Ascending aorta (tissue), 2 donors: ENCODE measurements around the gene ARL3. TPM values are rescaled to one million over a fixed set of nuclear protein-coding genes. Genes with fewer than 3 reads are reported as not detected.
A peak's percentile ranks its signal among the peaks of the same experiment; 100 is the strongest.

Source experiments
- DNase-seq, 2 donors: peaks; one replicate each; pipeline ENCODE4 v3.0.0-alpha.2; 2019; ENCODE audit warnings: low spot score in 2 of 2
- H3K27ac ChIP-seq, 2 donors: fragments of 200-600 bp; sonication (generic); one replicate each; pipeline ENCODE4 v1.5.1; 2016 to 2017; ENCODE audit warnings: mild to moderate bottlenecking in 1 of 2
- H3K27me3 ChIP-seq: fragments of 200-600 bp; sonication (generic); one replicate; pipeline ENCODE4 v1.5.1; 2017
- H3K36me3 ChIP-seq, 2 donors: fragments of 200-600 bp; sonication (generic); one replicate each; pipeline ENCODE4 v1.5.1; 2016
- H3K4me1 ChIP-seq, 2 donors: fragments of 200-600 bp; sonication (generic); one replicate each; pipeline ENCODE4 v1.5.1; 2016 to 2017; ENCODE audit warnings: mild to moderate bottlenecking in 1 of 2
- H3K4me3 ChIP-seq, 2 donors: fragments of 200-600 bp; sonication (generic); one replicate each; pipeline ENCODE4 v1.5.1; 2016 to 2017; ENCODE audit warnings: mild to moderate bottlenecking in 1 of 2
- H3K9me3 ChIP-seq, 2 donors: fragments of 200-600 bp; sonication (generic); one replicate each; pipeline ENCODE4 v1.5.1; 2016
- CTCF ChIP-seq, 3 experiments: fragments of 200-600 bp in 2 of 3; fragments of 450-650 bp in 1 of 3; sonication (generic) in 2 of 3; IDR thresholded peaks; one replicate each; pipeline ENCODE4 v1.5.1; 2016 to 2019; ENCODE audit warnings: antibody characterized with exemption in 3 of 3, mild to moderate bottlenecking in 1 of 3, moderate library complexity in 1 of 3
- intact Hi-C: fragments of 100-400 bp; cut with DNase I; formaldehyde crosslinking; loops from one replicate; pipeline ENCODE4 v1.15.1; 2023
- total RNA-seq: library from RNA; depleted of rRNA; stranded (reverse); fragments of >200 nt; gene quantifications from one replicate; pipeline ENCODE4 v1.1.0, GENCODE V29; 2016

ARL3 gene
- total RNA-seq, 1 donor from 2014 or later = 2.0 TPM

DNA sequence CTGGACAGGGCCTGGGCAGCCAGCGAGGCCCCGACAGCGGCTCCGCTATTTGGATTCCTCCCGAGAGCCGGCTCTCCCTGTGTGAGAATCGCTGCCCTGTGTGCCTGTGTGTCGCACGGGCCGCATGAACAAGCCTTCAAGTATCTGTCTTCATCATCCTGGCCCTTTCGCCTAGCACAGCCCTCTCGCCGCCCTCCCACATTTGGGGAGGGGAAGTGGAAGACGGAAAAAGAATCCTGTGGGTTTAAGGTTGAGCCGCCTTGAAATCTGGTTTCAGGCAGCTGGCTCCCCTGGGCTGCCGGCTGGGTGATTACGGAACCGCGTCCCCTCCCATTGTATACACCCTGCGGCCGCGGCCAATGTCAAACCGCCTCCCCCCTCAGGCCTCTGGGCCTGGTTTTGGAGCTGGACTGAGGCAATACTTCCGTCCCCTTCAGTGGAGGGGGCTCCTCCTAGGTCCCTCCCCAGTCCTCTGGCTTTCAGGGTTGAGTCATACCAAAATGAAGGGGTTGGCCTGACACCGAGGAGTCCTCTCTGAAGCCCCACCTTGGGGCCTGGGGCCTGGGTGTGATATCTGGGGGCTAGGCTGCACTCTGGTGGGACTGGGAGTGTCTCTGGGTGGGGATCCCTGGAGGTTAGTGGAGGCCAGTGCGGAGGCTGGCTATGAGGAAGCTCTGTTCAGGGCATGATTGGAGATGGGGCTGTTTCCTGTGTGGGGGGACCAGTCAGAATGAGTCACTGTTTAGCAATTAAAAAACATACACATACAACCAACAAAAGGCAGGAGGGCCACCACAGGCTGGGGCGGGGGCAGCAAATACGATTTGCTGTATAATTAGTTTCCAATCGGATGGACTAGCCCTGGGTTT, 68.2 kb downstream of the ARL3 start:
- peak overlapping the region; percentile 98 for H3K27ac ChIP-seq
- H3K36me3 ChIP-seq = peaks cover 4% of the 10 kb centered on the region in 2 donors
- TF ChIP-seq CTCF (IDR thresholded peaks at IDR 0.05) = no peak
- H3K4me3 ChIP-seq = peak overlapping the region; percentile 97
- DNase-seq = peak; percentile 84 to 96
- H3K4me1 ChIP-seq = peaks cover 28 to 47% of the 10 kb centered on the region in 2 donors
- H3K27me3 ChIP-seq = no peaks in the 10 kb centered on the region
- intact Hi-C loops = loop anchor here (2.0 to 10.0 kb wide), 5 partner anchors 23 to 1641 kb away; partner anchors contain the start of genes ARL3 and SFXN2
- H3K9me3 ChIP-seq = no peaks in the 10 kb centered on the region

GRCh38 chr10:102645388-102645740, 68.8 kb downstream of the ARL3 start:
- peak overlapping the region; percentile 97 for H3K4me3 ChIP-seq
- peaks cover 0 to under 1% of the 10 kb centered on the region in 2 donors for H3K36me3 ChIP-seq
- TF ChIP-seq CTCF (IDR thresholded peaks at IDR 0.05) = no peak
- peak; percentile 73 to 93 for DNase-seq
- H3K27me3 ChIP-seq = no peaks in the 10 kb centered on the region
- H3K9me3 ChIP-seq = no peaks in the 10 kb centered on the region
- H3K4me1 ChIP-seq = peaks cover 25 to 41% of the 10 kb centered on the region in 2 donors
- intact Hi-C loops = loop anchor here (2.0 to 10.0 kb wide), 3 partner anchors 43 to 1641 kb away; no protein-coding TSS in a partner anchor
- peak overlapping the region; percentile 98 for H3K27ac ChIP-seq

- TF ChIP-seq CTCF (IDR thresholded peaks at IDR 0.05) = peak; percentile 62 to 86 (median 83)
- Histone ChIP-seq H3K27me3 (no peaks in the 10 kb centered on the region), H3K4me1 (peaks cover 22 to 35% of the 10 kb centered on the region in 2 donors), H3K9me3 (no peaks in the 10 kb centered on the region), H3K4me3 (peak overlapping the region; percentile 97), H3K27ac (peak overlapping the region; percentile 98), H3K36me3 (no peaks in the 10 kb centered on the region)
- DNase-seq = peak in 1 of 2 donors; percentile 90
- intact Hi-C loops = loop anchor here (1.0 to 10.0 kb wide), 4 partner anchors 42 to 1640 kb away; partner anchors contain the start of gene ACTR1A
Measured at GRCh38 chr10:102644646-102645387, 69.4 kb downstream of the ARL3 start.

- DNase-seq = no peak
- intact Hi-C loops = loop anchor here (1.0 to 10.0 kb wide), 4 partner anchors 41 to 1639 kb away; partner anchors contain the start of gene ACTR1A
- H3K4me1 ChIP-seq = peaks cover 19 to 29% of the 10 kb centered on the region in 2 donors
- no peaks in the 10 kb centered on the region for H3K36me3 ChIP-seq
- TF ChIP-seq CTCF (IDR thresholded peaks at IDR 0.05) = no peak
- H3K27me3 ChIP-seq = no peaks in the 10 kb centered on the region
- H3K4me3 ChIP-seq = peak within 1 kb of the TSS; percentile 97
- H3K27ac ChIP-seq = peak within 1 kb of the TSS; percentile 98
- no peaks in the 10 kb centered on the region for H3K9me3 ChIP-seq
Measured at GRCh38 chr10:102644066-102644645, 70.0 kb downstream of the ARL3 start, which contains the start of gene TRIM8. TSS of gene TRIM8 (plus strand) at chr10:102644479. CDS start at chr10:102644618, 139 bp downstream.
